B cell (primary cell): ENCODE measurements around the gene MRPL23.

Experiments used
- CTCF ChIP-seq: fragments of 200-600 bp; IDR thresholded peaks from one replicate; pipeline ENCODE4 v1.8.0; 2022; ENCODE audit warnings: antibody characterized with exemption, mild to moderate bottlenecking
- EZH2 ChIP-seq: IDR thresholded peaks from 2 replicates; pipeline ENCODE4 v1.6.1; 2012; ENCODE audit warnings: borderline replicate concordance, low read depth, mild to moderate bottlenecking, moderate library complexity, low read length; ENCODE audit not compliant: insufficient read depth, poor library complexity, severe bottlenecking

GRCh38 chr11:1920909-1921573 is 26.1 kb upstream of the MRPL23 start:
- no peak for TF ChIP-seq CTCF
- no peak for TF ChIP-seq EZH2
